ENCODE results near the gene TECR.

- TF ChIP-seq EZH2 (IDR thresholded peaks at IDR 0.05; ENCODE audit: insufficient read depth, poor library complexity, severe bottlenecking) (no peak), EZH2phosphoT487 (IDR thresholded peaks at IDR 0.05; ENCODE audit: insufficient read depth, low read depth) (no peak)
Observed at GRCh38 chr19:14505488-14506239, 23.7 kb upstream of the TECR start.

Data from GM23248 (cell line).